Neural progenitor cell (in vitro differentiated cells): ENCODE data around the gene SEZ6L. TPM values are rescaled to one million over a fixed set of nuclear protein-coding genes. Genes with fewer than 3 reads are reported as not detected.

Source experiments
- DNase-seq: peaks from one replicate; pipeline ENCODE4 v3.0.0-alpha.2; 2016; ENCODE audit warnings: low spot score
- H2AFZ ChIP-seq: fragments of 200-600 bp; sonication (generic); replicated peaks from 2 replicates; pipeline ENCODE4 v1.6.1; 2016; ENCODE audit warnings: antibody characterized with exemption
- H3F3A ChIP-seq: fragments of 200-600 bp; sonication (generic); 2 replicates; pipeline ENCODE4 v1.6.1; 2016; ENCODE audit warnings: antibody characterized with exemption, low read depth
- H3K27ac ChIP-seq: fragments of 200-600 bp; sonication (generic); 2 replicates; pipeline ENCODE4 v1.5.1; 2016; ENCODE audit warnings: mild to moderate bottlenecking
- H3K27me3 ChIP-seq: fragments of 200-600 bp; sonication (generic); 2 replicates; pipeline ENCODE4 v1.6.1; 2016; ENCODE audit warnings: mild to moderate bottlenecking, moderate library complexity
- H3K36me3 ChIP-seq: fragments of 200-600 bp; sonication (generic); 2 replicates; pipeline ENCODE4 v1.5.1; 2016
- H3K4me1 ChIP-seq: fragments of 200-600 bp; sonication (generic); 2 replicates; pipeline ENCODE4 v1.6.1; 2016; ENCODE audit warnings: mixed run types
- H3K4me2 ChIP-seq: fragments of 200-600 bp; sonication (generic); 2 replicates; pipeline ENCODE4 v1.6.1; 2016
- H3K4me3 ChIP-seq: fragments of 200-600 bp; sonication (generic); 2 replicates; pipeline ENCODE4 v1.5.1; 2016
- H3K79me2 ChIP-seq: fragments of 200-600 bp; sonication (generic); 2 replicates; pipeline ENCODE4 v1.6.1; 2016; ENCODE audit warnings: low read depth
- H3K9ac ChIP-seq: fragments of 200-600 bp; sonication (generic); 2 replicates; pipeline ENCODE4 v1.6.1; 2016
- H3K9me3 ChIP-seq: fragments of 200-600 bp; sonication (generic); 2 replicates; pipeline ENCODE4 v1.5.1; 2016; ENCODE audit warnings: low read depth
- H4K20me1 ChIP-seq: fragments of 200-600 bp; sonication (generic); 2 replicates; pipeline ENCODE4 v1.6.1; 2016; ENCODE audit warnings: low read depth
- H3K27ac Mint-ChIP-seq: 3 replicates; pipeline ENCODE4 v1.8.0; 2021; ENCODE audit warnings: mixed read lengths
- H3K27me3 Mint-ChIP-seq: 2 replicates; pipeline ENCODE4 v1.8.0; 2022; ENCODE audit warnings: low read depth, mild to moderate bottlenecking, inconsistent platforms, moderate library complexity, mixed read lengths; ENCODE audit not compliant: insufficient read depth
- H3K36me3 Mint-ChIP-seq: 3 replicates; pipeline ENCODE4 v1.8.0; 2021; ENCODE audit warnings: mixed read lengths
- H3K4me1 Mint-ChIP-seq: 3 replicates; pipeline ENCODE4 v1.8.0; 2021; ENCODE audit warnings: mixed read lengths
- H3K4me3 Mint-ChIP-seq: 3 replicates; pipeline ENCODE4 v1.8.0; 2021; ENCODE audit warnings: mild to moderate bottlenecking, moderate library complexity, mixed read lengths
- H3K9me3 Mint-ChIP-seq: 3 replicates; pipeline ENCODE4 v1.8.0; 2020; ENCODE audit warnings: mixed read lengths
- EZH2 ChIP-seq: fragments of 200-600 bp; sonication (generic); IDR thresholded peaks from 2 replicates; pipeline ENCODE4 v1.6.1; 2017; ENCODE audit warnings: antibody characterized with exemption, mild to moderate bottlenecking, moderate library complexity
- EZH2phosphoT487 ChIP-seq: fragments of 200-600 bp; sonication (generic); IDR thresholded peaks from 2 replicates; pipeline ENCODE4 v1.6.1; 2017; ENCODE audit warnings: antibody characterized with exemption
- total RNA-seq: library from RNA; depleted of rRNA; stranded (reverse); fragments of >200 nt; gene quantifications from 2 replicates; pipeline ENCODE4 v1.2.3, GENCODE V29; 2015; ENCODE audit warnings: low replicate concordance
- TF ChIP-seq, protein P1 (sequence below): fragments of 200-600 bp; sonication (generic); IDR thresholded peaks from 2 replicates; pipeline ENCODE4 v1.5.1; 2017; ENCODE audit warnings: antibody characterized with exemption, mild to moderate bottlenecking

SEZ6L gene
- total RNA-seq, 1 donor from 2014 or later = 0.22 TPM

DNA sequence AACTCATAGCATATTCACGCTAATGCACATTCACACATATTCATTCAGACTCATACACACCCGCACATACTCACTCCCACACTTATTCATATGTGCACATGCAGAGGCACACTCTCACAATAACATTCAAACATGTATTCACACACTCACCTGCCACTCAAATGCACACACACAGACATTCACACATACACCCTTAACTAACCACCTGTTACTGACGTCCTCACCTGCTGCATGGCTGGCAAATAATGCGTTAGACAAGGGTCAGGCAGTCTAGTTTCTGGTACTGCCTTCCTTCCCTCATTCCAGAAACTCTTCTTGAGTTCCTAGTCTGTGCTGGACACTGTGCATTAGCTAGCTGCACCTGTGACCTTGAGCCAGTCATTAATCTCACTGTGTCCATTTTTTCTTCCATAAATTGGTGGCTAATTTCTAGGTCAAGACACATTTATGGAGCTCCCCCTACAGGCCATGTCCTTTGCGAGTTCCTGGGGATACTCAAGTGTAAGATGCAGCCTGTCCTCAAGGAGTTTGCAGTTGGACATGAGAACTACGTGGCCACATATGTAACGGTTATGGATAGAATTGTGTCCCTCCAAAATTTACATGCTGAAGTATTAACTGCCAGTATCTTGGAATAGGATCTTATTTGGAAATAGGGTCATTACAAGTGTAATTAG, 34.5 kb upstream of the SEZ6L start:
- TF ChIP-seq EZH2 = no peak
- TF ChIP-seq, protein P1, sequence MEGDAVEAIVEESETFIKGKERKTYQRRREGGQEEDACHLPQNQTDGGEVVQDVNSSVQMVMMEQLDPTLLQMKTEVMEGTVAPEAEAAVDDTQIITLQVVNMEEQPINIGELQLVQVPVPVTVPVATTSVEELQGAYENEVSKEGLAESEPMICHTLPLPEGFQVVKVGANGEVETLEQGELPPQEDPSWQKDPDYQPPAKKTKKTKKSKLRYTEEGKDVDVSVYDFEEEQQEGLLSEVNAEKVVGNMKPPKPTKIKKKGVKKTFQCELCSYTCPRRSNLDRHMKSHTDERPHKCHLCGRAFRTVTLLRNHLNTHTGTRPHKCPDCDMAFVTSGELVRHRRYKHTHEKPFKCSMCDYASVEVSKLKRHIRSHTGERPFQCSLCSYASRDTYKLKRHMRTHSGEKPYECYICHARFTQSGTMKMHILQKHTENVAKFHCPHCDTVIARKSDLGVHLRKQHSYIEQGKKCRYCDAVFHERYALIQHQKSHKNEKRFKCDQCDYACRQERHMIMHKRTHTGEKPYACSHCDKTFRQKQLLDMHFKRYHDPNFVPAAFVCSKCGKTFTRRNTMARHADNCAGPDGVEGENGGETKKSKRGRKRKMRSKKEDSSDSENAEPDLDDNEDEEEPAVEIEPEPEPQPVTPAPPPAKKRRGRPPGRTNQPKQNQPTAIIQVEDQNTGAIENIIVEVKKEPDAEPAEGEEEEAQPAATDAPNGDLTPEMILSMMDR = peak; percentile 50
- no peak for TF ChIP-seq EZH2phosphoT487
- H3K36me3 Mint-ChIP-seq = no peaks in the 10 kb centered on the region
- no peak for DNase-seq

DNA sequence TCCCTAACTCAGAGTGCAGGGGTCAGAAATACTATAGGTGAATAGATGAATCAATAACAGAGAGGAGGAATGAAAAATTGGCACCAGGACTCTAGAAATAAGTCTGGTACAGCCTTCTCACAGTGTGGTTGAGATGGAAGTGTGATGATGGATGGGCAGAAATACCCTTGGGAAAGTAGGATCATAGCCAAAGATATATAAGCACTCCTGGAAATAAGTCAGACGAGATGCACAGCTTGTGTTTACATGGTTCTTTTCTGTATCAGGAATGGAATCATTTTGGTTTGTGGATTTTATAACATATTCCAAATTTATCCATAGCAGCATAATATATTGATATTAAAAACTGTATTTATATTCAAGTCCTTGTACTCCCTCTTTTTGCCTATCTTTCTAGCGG, 33.5 kb upstream of the SEZ6L start:
- H3K4me2 ChIP-seq = no peak overlapping the region
- Mint-ChIP-seq H3K4me3 (no peak overlapping the region), H3K27me3 (peaks cover 2% of the 10 kb centered on the region), H3K9me3 (no peaks in the 10 kb centered on the region), H3K36me3 (no peaks in the 10 kb centered on the region), H3K4me1 (peaks cover 4% of the 10 kb centered on the region), H3K27ac (no peak overlapping the region)
- no peak overlapping the region for H3K27ac ChIP-seq
- no peak overlapping the region for H3K9ac ChIP-seq
- no peaks in the 10 kb centered on the region for H3K36me3 ChIP-seq
- no peaks in the 10 kb centered on the region for H3K4me1 ChIP-seq
- H3K79me2 ChIP-seq = no peaks in the 10 kb centered on the region
- no peaks in the 10 kb centered on the region for H4K20me1 ChIP-seq
- H3K4me3 ChIP-seq = no peak overlapping the region
- no peaks in the 10 kb centered on the region for H3F3A ChIP-seq
- H2AFZ ChIP-seq = no peak overlapping the region
- peaks cover 9% of the 10 kb centered on the region for H3K27me3 ChIP-seq
- TF ChIP-seq, protein P1 = no peak
- no peak for TF ChIP-seq EZH2
- TF ChIP-seq EZH2phosphoT487 = no peak
- H3K9me3 ChIP-seq = no peaks in the 10 kb centered on the region
- DNase-seq = no peak

More for the DNA sequence above, 34.5 kb upstream of the SEZ6L start:
- no peak overlapping the region for H3K27ac ChIP-seq
- no peaks in the 10 kb centered on the region for H4K20me1 ChIP-seq
- H3K4me3 Mint-ChIP-seq = no peak overlapping the region
- H2AFZ ChIP-seq = no peak overlapping the region
- H3K4me3 ChIP-seq = no peak overlapping the region
- no peaks in the 10 kb centered on the region for H3F3A ChIP-seq
- H3K27me3 ChIP-seq = peaks cover 2% of the 10 kb centered on the region
- no peaks in the 10 kb centered on the region for H3K36me3 ChIP-seq
- no peak overlapping the region for H3K4me2 ChIP-seq
- peaks cover 4% of the 10 kb centered on the region for H3K27me3 Mint-ChIP-seq
- no peaks in the 10 kb centered on the region for H3K79me2 ChIP-seq
- no peaks in the 10 kb centered on the region for H3K9me3 Mint-ChIP-seq
- H3K9me3 ChIP-seq = no peaks in the 10 kb centered on the region
- H3K4me1 ChIP-seq = peaks cover 4% of the 10 kb centered on the region
- H3K9ac ChIP-seq = no peak overlapping the region
- H3K4me1 Mint-ChIP-seq = peaks cover 4% of the 10 kb centered on the region
- H3K27ac Mint-ChIP-seq = no peak overlapping the region

DNA sequence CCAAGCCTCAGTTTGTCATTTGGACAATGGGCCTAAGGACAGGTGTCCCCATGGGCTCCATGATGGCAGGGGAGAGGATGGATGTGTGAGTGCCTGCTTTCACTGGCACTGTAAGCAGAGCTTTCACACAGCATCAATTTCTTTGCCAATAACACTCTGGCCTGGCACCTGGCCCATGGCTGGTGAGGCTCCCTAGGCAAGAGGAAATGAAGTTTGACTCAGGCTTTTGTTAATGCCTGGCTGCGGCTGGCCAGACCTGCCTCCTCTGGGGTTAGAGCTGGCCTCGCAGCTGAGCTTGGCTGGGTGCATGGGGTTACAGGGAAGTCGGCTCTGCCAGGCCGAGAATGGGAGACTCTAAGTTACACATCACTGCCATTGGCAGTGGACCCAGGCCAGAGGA, 30.0 kb upstream of the SEZ6L start:
- H3K9me3 Mint-ChIP-seq = no peaks in the 10 kb centered on the region
- TF ChIP-seq, protein P1 = no peak
- Histone ChIP-seq H3K9me3 (no peaks in the 10 kb centered on the region), H3K27ac (no peak overlapping the region), H3K27me3 (peaks cover 11% of the 10 kb centered on the region), H3K9ac (no peak overlapping the region), H3F3A (no peaks in the 10 kb centered on the region), H2AFZ (no peak overlapping the region), H3K79me2 (no peaks in the 10 kb centered on the region), H3K4me3 (no peak overlapping the region), H3K4me2 (no peak overlapping the region), H4K20me1 (no peaks in the 10 kb centered on the region), H3K36me3 (no peaks in the 10 kb centered on the region), H3K4me1 (no peaks in the 10 kb centered on the region)
- no peaks in the 10 kb centered on the region for H3K36me3 Mint-ChIP-seq
- peaks cover 2% of the 10 kb centered on the region for H3K4me1 Mint-ChIP-seq
- H3K27ac Mint-ChIP-seq = no peak overlapping the region
- no peak overlapping the region for H3K4me3 Mint-ChIP-seq
- peaks cover 2% of the 10 kb centered on the region for H3K27me3 Mint-ChIP-seq
- no peak for DNase-seq
